Tibial artery (tissue), 4 donors: ENCODE results near the gene TIMM8A.
"Not testable (repeated sequence)": the region's sequence is repeated elsewhere in the genome, so short reads cannot be mapped to it uniquely, and the experiment has no call there.

Experiments used
- DNase-seq, 2 donors: peaks; one replicate each; pipeline ENCODE4 v3.0.0-alpha.2; 2019
- H3K27ac ChIP-seq, 2 donors: fragments of 200-600 bp; sonication (generic) in 1 of 2; 1 replicate in 1 of 2; 2 replicates in 1 of 2; pipeline ENCODE4 v1.5.1; 2018 to 2019; ENCODE audit warnings: mild to moderate bottlenecking in 1 of 2
- H3K27me3 ChIP-seq, 2 donors: fragments of 200-600 bp; sonication (generic) in 1 of 2; one replicate each; pipeline versions ENCODE4 v1.5.1 to v1.6.0; 2016 to 2019
- H3K36me3 ChIP-seq, 3 donors: fragments of 200-600 bp; sonication (generic) in 2 of 3; one replicate each; pipeline ENCODE4 v1.5.1; 2016 to 2019; ENCODE audit warnings: mild to moderate bottlenecking in 2 of 3
- H3K4me1 ChIP-seq, 4 donors: fragments of 200-600 bp; sonication (generic) in 2 of 4; 1 replicate in 3 of 4; 2 replicates in 1 of 4; pipeline ENCODE4 v1.5.1; 2016 to 2019
- H3K4me3 ChIP-seq, 2 donors: fragments of 200-600 bp; sonication (generic) in 1 of 2; 1 replicate in 1 of 2; 2 replicates in 1 of 2; pipeline ENCODE4 v1.5.1; 2018 to 2019; ENCODE audit warnings: mild to moderate bottlenecking in 2 of 2
- H3K9me3 ChIP-seq, 3 donors: fragments of 200-600 bp; sonication (generic) in 1 of 3; one replicate each; pipeline ENCODE4 v1.5.1; 2016 to 2019
- intact Hi-C: fragments of 100-400 bp; cut with DNase I; formaldehyde crosslinking; loops from one replicate; pipeline ENCODE4 v1.15.0; 2023; ENCODE audit warnings: low total_unique reads
- TF ChIP-seq, protein P1 (sequence below), 2 experiments: fragments of 200-600 bp in 1 of 2; fragments of 450-650 bp in 1 of 2; IDR thresholded peaks; one replicate each; pipeline ENCODE4 v1.5.1; 2017 to 2019; ENCODE audit warnings: antibody characterized with exemption in 2 of 2, mild to moderate bottlenecking in 1 of 2, moderate library complexity in 1 of 2

Gene TIMM8A

DNA sequence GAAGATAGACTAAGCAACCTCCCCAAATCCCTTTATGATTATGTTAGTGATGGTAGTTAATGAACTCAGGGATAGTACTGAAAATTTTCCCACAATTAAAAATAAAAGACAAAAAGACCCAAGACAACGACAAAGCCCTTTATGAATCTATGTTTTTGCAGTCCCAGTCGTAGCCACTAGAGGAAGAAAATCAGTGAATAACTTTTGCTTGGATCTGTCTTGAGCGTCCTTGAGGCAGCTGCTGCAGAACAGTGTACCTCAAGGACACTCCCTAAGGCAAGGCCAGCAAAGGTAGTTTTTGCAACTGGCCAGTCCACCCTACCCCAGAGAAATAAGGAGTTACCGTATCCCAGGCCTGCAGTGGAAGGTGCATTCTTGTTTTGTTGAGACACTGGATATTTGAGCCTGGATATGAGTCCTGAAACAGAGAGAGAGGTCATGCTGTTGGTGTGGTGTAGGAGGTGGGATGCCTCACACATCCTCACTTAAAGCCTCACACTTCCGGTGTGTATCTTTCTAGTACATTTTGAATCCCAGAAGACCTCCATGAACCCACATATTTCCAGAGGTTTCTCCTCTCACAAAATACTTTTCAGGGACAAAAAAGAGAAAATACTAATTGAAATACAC is 8.7 kb upstream of the TIMM8A start:
- Histone ChIP-seq H3K4me3 (no peak overlapping the region), H3K4me1 (no peaks in the 10 kb centered on the region), H3K9me3 (no peaks in the 10 kb centered on the region), H3K27me3 (no peaks in the 10 kb centered on the region), H3K27ac (no peak overlapping the region), H3K36me3 (no peaks in the 10 kb centered on the region)
- TF ChIP-seq, protein P1, sequence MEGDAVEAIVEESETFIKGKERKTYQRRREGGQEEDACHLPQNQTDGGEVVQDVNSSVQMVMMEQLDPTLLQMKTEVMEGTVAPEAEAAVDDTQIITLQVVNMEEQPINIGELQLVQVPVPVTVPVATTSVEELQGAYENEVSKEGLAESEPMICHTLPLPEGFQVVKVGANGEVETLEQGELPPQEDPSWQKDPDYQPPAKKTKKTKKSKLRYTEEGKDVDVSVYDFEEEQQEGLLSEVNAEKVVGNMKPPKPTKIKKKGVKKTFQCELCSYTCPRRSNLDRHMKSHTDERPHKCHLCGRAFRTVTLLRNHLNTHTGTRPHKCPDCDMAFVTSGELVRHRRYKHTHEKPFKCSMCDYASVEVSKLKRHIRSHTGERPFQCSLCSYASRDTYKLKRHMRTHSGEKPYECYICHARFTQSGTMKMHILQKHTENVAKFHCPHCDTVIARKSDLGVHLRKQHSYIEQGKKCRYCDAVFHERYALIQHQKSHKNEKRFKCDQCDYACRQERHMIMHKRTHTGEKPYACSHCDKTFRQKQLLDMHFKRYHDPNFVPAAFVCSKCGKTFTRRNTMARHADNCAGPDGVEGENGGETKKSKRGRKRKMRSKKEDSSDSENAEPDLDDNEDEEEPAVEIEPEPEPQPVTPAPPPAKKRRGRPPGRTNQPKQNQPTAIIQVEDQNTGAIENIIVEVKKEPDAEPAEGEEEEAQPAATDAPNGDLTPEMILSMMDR (IDR thresholded peaks at IDR 0.05): no peak
- intact Hi-C loops: no loop called here
- no peak for DNase-seq

DNA sequence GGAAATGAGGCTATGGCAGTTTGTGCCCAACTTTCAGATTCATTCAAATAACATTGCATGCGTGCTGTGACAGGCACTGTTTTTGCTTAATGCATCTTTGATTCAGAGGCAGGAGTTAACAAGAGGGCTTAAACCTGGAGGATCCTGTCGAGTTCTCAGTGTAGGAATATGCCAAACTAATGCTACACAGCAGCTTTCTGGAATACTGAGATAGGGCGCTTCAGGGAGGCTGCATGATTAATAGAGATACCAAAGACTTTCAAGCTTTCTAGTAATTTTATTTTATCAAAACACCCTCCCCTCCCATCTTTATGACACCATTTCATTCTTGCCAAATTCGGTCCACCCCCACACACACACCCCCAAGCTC is 636 bp upstream of the TIMM8A start:
- Histone ChIP-seq H3K27ac (peak overlapping the region; percentile 82 to 84), H3K36me3 (no peaks in the 10 kb centered on the region), H3K4me1 (no peaks in the 10 kb centered on the region), H3K9me3 (no peaks in the 10 kb centered on the region), H3K4me3 (peak overlapping the region; percentile 68), H3K27me3 (no peaks in the 10 kb centered on the region)
- TF ChIP-seq, protein P1 (IDR thresholded peaks at IDR 0.05): no peak
- no peak for DNase-seq
- intact Hi-C loops: no loop called here

DNA sequence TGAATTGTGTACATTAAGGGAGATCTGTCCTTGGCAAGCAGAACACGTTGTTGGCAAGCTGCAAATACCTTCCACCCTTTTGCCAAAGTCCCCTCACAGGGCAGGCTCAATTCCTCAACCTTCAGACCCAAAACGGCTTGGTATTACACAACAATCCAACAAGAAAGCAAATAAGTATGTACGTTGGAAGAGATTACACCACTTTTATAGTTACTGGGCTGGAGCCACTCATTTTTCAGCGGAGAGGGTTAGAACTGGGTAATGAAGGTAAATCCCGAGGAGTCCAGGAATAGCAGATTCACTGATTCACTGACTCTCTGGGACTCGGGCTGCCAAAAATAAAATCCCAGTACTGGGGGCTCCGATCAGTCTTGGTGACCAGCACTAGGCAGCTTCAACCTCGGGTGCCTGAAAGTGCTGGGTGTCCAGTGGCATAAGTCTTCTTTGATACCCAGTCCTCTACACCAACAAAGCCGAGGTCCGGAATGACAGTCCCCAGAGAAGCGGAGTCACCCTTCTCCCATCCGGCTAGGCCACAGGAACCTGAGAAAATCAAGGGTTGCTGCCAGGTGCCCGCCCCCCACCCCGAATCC is 587 bp downstream of the TIMM8A start:
- H3K27ac ChIP-seq: peak overlapping the region; percentile 82 to 84
- H3K36me3 ChIP-seq: no peaks in the 10 kb centered on the region
- no peaks in the 10 kb centered on the region for H3K9me3 ChIP-seq
- peak overlapping the region; percentile 68 for H3K4me3 ChIP-seq
- no peaks in the 10 kb centered on the region for H3K27me3 ChIP-seq
- intact Hi-C loops: no loop called here
- no peaks in the 10 kb centered on the region for H3K4me1 ChIP-seq
- TF ChIP-seq, protein P1 (IDR thresholded peaks at IDR 0.05): no peak
- DNase-seq: no peak

DNA sequence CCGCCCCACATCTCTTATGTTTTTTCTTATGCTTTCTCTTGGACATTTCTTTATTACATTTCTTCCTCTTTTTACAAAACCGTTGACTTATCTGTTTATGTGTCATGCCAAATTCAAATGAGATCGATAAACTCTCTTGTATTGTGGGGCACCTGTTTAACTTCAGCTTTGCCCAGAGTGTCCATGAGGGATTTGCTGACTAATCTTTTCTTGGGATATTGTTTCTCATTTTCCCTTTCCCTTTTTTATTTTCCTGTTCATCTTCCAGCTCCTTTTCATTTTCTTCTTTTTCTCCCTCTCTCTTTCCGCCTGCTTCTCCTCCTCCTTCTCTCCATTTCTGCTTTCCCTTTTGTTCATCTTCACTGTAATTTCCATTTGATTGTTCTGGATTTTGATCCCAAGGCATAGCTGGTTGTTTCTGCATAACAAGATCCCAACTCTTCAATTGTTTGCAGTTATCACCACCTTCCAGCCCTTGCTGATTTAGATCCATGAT is 10.7 kb downstream of the TIMM8A start:
- intact Hi-C loops: loop anchor here (5.0 kb wide), 1 partner anchor 1629 kb away; no protein-coding TSS in a partner anchor
- no peak overlapping the region for H3K27ac ChIP-seq
- TF ChIP-seq, protein P1 (IDR thresholded peaks at IDR 0.05): no peak
- H3K4me3 ChIP-seq: no peak overlapping the region
- no peaks in the 10 kb centered on the region for H3K36me3 ChIP-seq
- H3K9me3 ChIP-seq: peaks cover 0 to 3% (median 0%) of the 10 kb centered on the region in 3 donors
- H3K27me3 ChIP-seq: no peaks in the 10 kb centered on the region
- DNase-seq: no peak
- no peaks in the 10 kb centered on the region for H3K4me1 ChIP-seq

DNA sequence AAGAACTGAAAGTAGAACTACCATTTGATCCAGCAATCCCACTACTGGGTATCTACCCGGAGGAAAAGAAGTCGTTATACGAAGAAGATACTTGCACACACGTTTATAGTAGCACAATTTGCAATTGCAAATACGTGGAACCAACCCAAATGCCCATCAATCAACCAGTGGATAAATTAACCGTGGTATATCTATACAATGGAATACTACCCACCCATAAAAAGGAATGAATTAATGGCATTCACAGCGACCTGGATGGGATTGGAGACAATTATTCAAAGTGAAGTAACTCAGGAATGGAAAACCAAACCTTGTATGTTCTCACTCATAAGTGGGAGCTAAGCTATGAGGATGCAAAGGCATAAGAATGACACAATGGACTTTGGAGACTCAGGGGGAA is 14.2 kb downstream of the TIMM8A start:
- H3K27me3 ChIP-seq, H3K27ac ChIP-seq, H3K9me3 ChIP-seq, intact Hi-C loops, H3K4me1 ChIP-seq, H3K36me3 ChIP-seq, DNase-seq, H3K4me3 ChIP-seq: not testable (repeated sequence)

DNA sequence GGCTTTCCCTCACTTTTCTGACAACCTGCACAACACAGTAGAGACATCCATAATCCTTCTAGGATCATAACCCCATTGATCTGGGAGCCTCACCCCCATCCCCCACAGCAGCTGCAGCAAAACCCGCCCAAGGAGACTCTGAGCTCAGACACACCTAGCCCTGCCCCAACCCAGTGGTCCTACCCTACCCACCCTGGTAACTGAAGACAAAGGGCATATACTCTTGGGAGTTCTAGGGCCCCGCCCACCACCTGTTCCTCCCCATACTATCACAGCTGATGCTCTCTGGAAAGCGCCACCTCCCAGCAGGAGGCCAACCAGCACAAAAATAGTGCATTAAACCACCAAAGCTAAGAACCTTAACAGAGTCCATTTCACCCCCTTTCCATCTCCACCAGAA is 21.9 kb downstream of the TIMM8A start:
- H3K4me3 ChIP-seq, H3K9me3 ChIP-seq, H3K27me3 ChIP-seq, DNase-seq, H3K27ac ChIP-seq, intact Hi-C loops, H3K36me3 ChIP-seq, H3K4me1 ChIP-seq: not testable (repeated sequence)
